ENCODE data around the gene MTPN. TPM values are rescaled to one million over a fixed set of nuclear protein-coding genes. Genes with fewer than 3 reads are reported as not detected.

The MTPN gene
- total RNA-seq, 1 experiment from 2014 or later = 98.2 TPM

- peaks cover 0 to 4% (median 3%) of the 10 kb centered on the region in 3 experiments; a peak in 1 of 7 replicates for H3K36me3 Mint-ChIP-seq (ENCODE audit: insufficient read depth in 1 of 3, low read depth in 3 of 3)
- Histone ChIP-seq H3K27ac (ENCODE audit: insufficient read length, low read depth, low read length) (no peak overlapping the region), H3K79me1 (ENCODE audit: insufficient read depth, low read depth, low read length, poor library complexity, severe bottlenecking) (no peaks in the 10 kb centered on the region), H3K9ac (ENCODE audit: extremely low read depth, insufficient read length, low read length) (no peak overlapping the region), H3K18ac (ENCODE audit: insufficient read length, low read depth, low read length) (no peak overlapping the region), H3K56ac (ENCODE audit: insufficient read length, low read depth, low read length) (no peak overlapping the region), H3K4me2 (ENCODE audit: insufficient read depth, insufficient read length, low read length) (no peak overlapping the region), H4K91ac (ENCODE audit: insufficient read length, low read depth, low read length) (no peak overlapping the region), H3K79me2 (ENCODE audit: insufficient read depth, low read length) (no peaks in the 10 kb centered on the region), H2BK20ac (ENCODE audit: low read depth, low read length, poor library complexity, severe bottlenecking) (no peak overlapping the region), H4K8ac (replicated peaks; ENCODE audit: insufficient read length, low read depth, low read length) (no peak overlapping the region), H2AK5ac (ENCODE audit: insufficient read length, low read length) (no peak overlapping the region), H3K4ac (ENCODE audit: low read depth, low read length) (no peak overlapping the region), H3K4me1 (ENCODE audit: insufficient read depth, low read length) (no peaks in the 10 kb centered on the region), H2BK15ac (ENCODE audit: low read depth, low read length) (no peak overlapping the region), H3K23ac (ENCODE audit: insufficient read length, low read depth, low read length) (no peak overlapping the region), H3T11ph (ENCODE audit: low read length) (no peak overlapping the region), H2BK120ac (ENCODE audit: low read depth, low read length, poor library complexity, severe bottlenecking) (no peak overlapping the region), H2BK5ac (ENCODE audit: insufficient read length, low read length) (no peak overlapping the region), H4K20me1 (ENCODE audit: control insufficient read depth, insufficient read depth, insufficient read length) (no peaks in the 10 kb centered on the region), H3K14ac (ENCODE audit: insufficient read depth, low read length) (no peak overlapping the region), H2AFZ (ENCODE audit: low read length) (no peak overlapping the region), H2BK12ac (ENCODE audit: insufficient read length, low read depth, low read length) (no peak overlapping the region), H3K9me3 (ENCODE audit: control insufficient read depth, low read depth, low read length) (no peaks in the 10 kb centered on the region), H4K5ac (ENCODE audit: insufficient read length, low read depth, low read length) (no peak overlapping the region), H3K27me3 (ENCODE audit: insufficient read depth, low read length) (no peaks in the 10 kb centered on the region), H3K23me2 (ENCODE audit: insufficient read length, low read depth, low read length, poor library complexity, severe bottlenecking) (no peaks in the 10 kb centered on the region)
- H3K27me3 Mint-ChIP-seq (ENCODE audit: low read depth) = no peaks in the 10 kb centered on the region
- no peak overlapping the region for H3K27ac Mint-ChIP-seq
- H3K4me1 Mint-ChIP-seq = no peaks in the 10 kb centered on the region
- WGBS (ENCODE audit: extremely low coverage, insufficient read length, low lambda C conversion rate) = no CpG with 5 or more reads among the region's 3 CpGs
- TF ChIP-seq CTCF (conservative IDR thresholded peaks at IDR 0.05) = no peak
- no peak overlapping the region for H3K4me3 Mint-ChIP-seq
- no peak for DNase-seq
- H3K9me3 Mint-ChIP-seq = peaks cover 3% of the 10 kb centered on the region in 2 experiments; a peak in 4 of 5 replicates
Measured at GRCh38 chr7:136006208-136006607, 29.0 kb upstream of the MTPN start.

Measured in H9 (cell line).